ENCODE data around the gene BTNL3. TPM values are rescaled to one million over a fixed set of nuclear protein-coding genes. Genes with fewer than 3 reads are reported as not detected.
"Not testable (repeated sequence)": the region's sequence is repeated elsewhere in the genome, so short reads cannot be mapped to it uniquely, and the experiment has no call there.

Gene BTNL3
- total RNA-seq, 2 donors from 2014 or later, result 0.13 TPM; not detected in 1

GRCh38 chr5:181014654-181015053 lies 26.0 kb downstream of the BTNL3 start:
- DNase-seq; ATAC-seq; intact Hi-C loops (cut with DNase I): not testable (repeated sequence)

GRCh38 chr5:181017448-181017847 lies 28.8 kb downstream of the BTNL3 start:
- ATAC-seq; intact Hi-C loops (cut with DNase I): not testable (repeated sequence)

GRCh38 chr5:181020688-181021087 lies 32.0 kb downstream of the BTNL3 start:
- intact Hi-C loops (cut with DNase I), result no loop called here
- ATAC-seq (no peak), DNase-seq (no peak)

More at GRCh38 chr5:181017448-181017847, 28.8 kb downstream of the BTNL3 start:
- not testable (repeated sequence) for DNase-seq

- ATAC-seq (no peak), DNase-seq (no peak)
- intact Hi-C loops (cut with DNase I), result no loop called here
Measured at GRCh38 chr5:181024245-181025064, 35.8 kb downstream of the BTNL3 start.

- ATAC-seq (no peak), DNase-seq (no peak)
- intact Hi-C loops (cut with DNase I), result no loop called here
Measured at GRCh38 chr5:181027452-181028031, 38.9 kb downstream of the BTNL3 start.

- no peak for DNase-seq
- intact Hi-C loops (cut with DNase I), result no loop called here
- no peak for ATAC-seq
Measured at GRCh38 chr5:181028032-181028819, 39.6 kb downstream of the BTNL3 start.

- ATAC-seq (no peak), DNase-seq (no peak)
- intact Hi-C loops (cut with DNase I), result no loop called here
Measured at GRCh38 chr5:181031716-181032115, 43.1 kb downstream of the BTNL3 start.

- peak in 1 of 2 donors; percentile 12 for ATAC-seq
Measured at GRCh38 chr5:181035991-181036815, 47.6 kb downstream of the BTNL3 start.

GRCh38 chr5:181036816-181037364 lies 48.2 kb downstream of the BTNL3 start:
- intact Hi-C loops (cut with DNase I), result no loop called here
- ATAC-seq (no peak), DNase-seq (no peak)

More at GRCh38 chr5:181035991-181036815, 47.6 kb downstream of the BTNL3 start:
- intact Hi-C loops (cut with DNase I), result no loop called here
- no peak for DNase-seq

- DNase-seq (no peak), ATAC-seq (peak; percentile 58 to 63)
- intact Hi-C loops (cut with DNase I), result no loop called here
Measured at GRCh38 chr5:181037365-181037861, 48.8 kb downstream of the BTNL3 start.

- intact Hi-C loops (cut with DNase I), result no loop called here
- ATAC-seq (no peak), DNase-seq (no peak)
Measured at GRCh38 chr5:181039471-181039870, 50.8 kb downstream of the BTNL3 start.

GRCh38 chr5:181039931-181040630 lies 51.4 kb downstream of the BTNL3 start, which contains the start of gene BTNL9:
Gene BTNL9 (plus strand): TSS chr5:181040266. CDS start chr5:181045490, 5,224 bp downstream.
- intact Hi-C loops (cut with DNase I), result loop anchor here in 1 of 2 donors (10.0 kb wide), 1 partner anchor 245 kb away; no protein-coding TSS in a partner anchor
- DNase-seq (no peak), ATAC-seq (peak in 1 of 2 donors; percentile 7)

- DNase-seq, result no peak
- intact Hi-C loops (cut with DNase I), result loop anchor here in 1 of 2 donors (10.0 kb wide), 1 partner anchor 246 kb away; no protein-coding TSS in a partner anchor
- ATAC-seq, result no peak
Measured at GRCh38 chr5:181040631-181040945, 51.9 kb downstream of the BTNL3 start.

- intact Hi-C loops (cut with DNase I), result loop anchor here in 1 of 2 donors (10.0 kb wide), 1 partner anchor 246 kb away; no protein-coding TSS in a partner anchor
- no peak for ATAC-seq
Measured at GRCh38 chr5:181041043-181041442, 52.4 kb downstream of the BTNL3 start.

GRCh38 chr5:181042036-181042713 lies 53.5 kb downstream of the BTNL3 start:
- intact Hi-C loops (cut with DNase I), result loop anchor here in 1 of 2 donors (10.0 kb wide), 1 partner anchor 247 kb away; no protein-coding TSS in a partner anchor
- no peak for DNase-seq
- no peak for ATAC-seq

More at GRCh38 chr5:181041043-181041442, 52.4 kb downstream of the BTNL3 start:
- no peak for DNase-seq

- ATAC-seq (no peak), DNase-seq (no peak)
- intact Hi-C loops (cut with DNase I), result loop anchor here in 1 of 2 donors (10.0 kb wide), 1 partner anchor 248 kb away; no protein-coding TSS in a partner anchor
Measured at GRCh38 chr5:181042722-181043121, 54.1 kb downstream of the BTNL3 start.
